Measurements from ENCODE around the gene TSPAN12. TPM values are rescaled to one million over a fixed set of nuclear protein-coding genes. Genes with fewer than 3 reads are reported as not detected.
A peak's percentile ranks its signal among the peaks of the same experiment; 100 is the strongest.

TSPAN12 gene
- polyA plus RNA-seq, 1 donor from 2014 or later = 2.2 TPM

- no peaks in the 10 kb centered on the region for H3K79me2 ChIP-seq (replicated peaks; ENCODE audit: insufficient read depth, low read length)
- H3K4me2 ChIP-seq (ENCODE audit: low read length) = no peak overlapping the region
- no peak overlapping the region for H2AFZ ChIP-seq (ENCODE audit: low read depth, low read length)
- no peaks in the 10 kb centered on the region for H3K27me3 ChIP-seq (ENCODE audit: insufficient read depth, low read depth, low read length)
- TF ChIP-seq REST (IDR thresholded peaks at IDR 0.05; ENCODE audit: borderline replicate concordance) (no peak), RAD21 (conservative IDR thresholded peaks at IDR 0.05) (no peak), EP300 (conservative IDR thresholded peaks at IDR 0.05; ENCODE audit: poor library complexity, severe bottlenecking) (no peak), CTCF (IDR thresholded peaks at IDR 0.05; ENCODE audit: poor library complexity, severe bottlenecking) (no peak), MXI1 (conservative IDR thresholded peaks at IDR 0.05; ENCODE audit: poor library complexity, severe bottlenecking) (no peak), TAF1 (IDR thresholded peaks at IDR 0.05; ENCODE audit: low read depth) (no peak), POLR2AphosphoS5 (IDR thresholded peaks at IDR 0.05) (no peak), EZH2 (IDR thresholded peaks at IDR 0.05; ENCODE audit: borderline replicate concordance, insufficient read depth, low read length, poor library complexity, severe bottlenecking) (no peak), SMC3 (conservative IDR thresholded peaks at IDR 0.05; ENCODE audit: poor library complexity) (no peak)
- no peaks in the 10 kb centered on the region for H3K9me2 ChIP-seq (ENCODE audit: insufficient read depth, low read length)
- no peak overlapping the region for H3K9ac ChIP-seq (ENCODE audit: low read length)
- H3K36me3 ChIP-seq (ENCODE audit: insufficient read depth, low read length) = no peaks in the 10 kb centered on the region
- no peak overlapping the region for H3K27ac ChIP-seq (ENCODE audit: low read length)
- no peaks in the 10 kb centered on the region for H3K9me3 ChIP-seq (ENCODE audit: low read length)
- H3K4me3 ChIP-seq (ENCODE audit: low read length) = no peak overlapping the region
- H4K20me1 ChIP-seq (ENCODE audit: insufficient read depth) = no peaks in the 10 kb centered on the region
- no peaks in the 10 kb centered on the region for H3F3A ChIP-seq (ENCODE audit: insufficient read depth, low read length, poor library complexity, severe bottlenecking)
Observed at GRCh38 chr7:120834726-120835125, 23.2 kb downstream of the TSPAN12 start.

- Histone ChIP-seq H3K4me2 (ENCODE audit: low read length) (no peak overlapping the region), H3K79me2 (replicated peaks; ENCODE audit: insufficient read depth, low read length) (no peaks in the 10 kb centered on the region), H3K4me3 (ENCODE audit: low read length) (no peak overlapping the region), H3K9me2 (ENCODE audit: insufficient read depth, low read length) (no peaks in the 10 kb centered on the region), H4K20me1 (ENCODE audit: insufficient read depth) (no peaks in the 10 kb centered on the region), H3K36me3 (ENCODE audit: insufficient read depth, low read length) (no peaks in the 10 kb centered on the region), H3F3A (ENCODE audit: insufficient read depth, low read length, poor library complexity, severe bottlenecking) (no peaks in the 10 kb centered on the region), H2AFZ (ENCODE audit: low read depth, low read length) (no peak overlapping the region), H3K27ac (ENCODE audit: low read length) (no peak overlapping the region), H3K9ac (ENCODE audit: low read length) (no peak overlapping the region), H3K9me3 (ENCODE audit: low read length) (no peaks in the 10 kb centered on the region), H3K27me3 (ENCODE audit: insufficient read depth, low read depth, low read length) (no peaks in the 10 kb centered on the region)
- TF ChIP-seq EZH2 (IDR thresholded peaks at IDR 0.05; ENCODE audit: borderline replicate concordance, insufficient read depth, low read length, poor library complexity, severe bottlenecking) = no peak
- peak; percentile 96 for TF ChIP-seq EP300 (conservative IDR thresholded peaks at IDR 0.05; ENCODE audit: poor library complexity, severe bottlenecking)
- TF ChIP-seq SMC3 (conservative IDR thresholded peaks at IDR 0.05; ENCODE audit: poor library complexity) = no peak
- TF ChIP-seq POLR2AphosphoS5 (IDR thresholded peaks at IDR 0.05) = peak; percentile 86
- TF ChIP-seq TAF1 (IDR thresholded peaks at IDR 0.05; ENCODE audit: low read depth) = no peak
Observed at GRCh38 chr7:120833546-120833945, 24.4 kb downstream of the TSPAN12 start.
